Fibroblast of skin of right quadriceps (primary cell): ENCODE data around the gene ZNF454.

Experiments used
- DNase-seq: peaks from one replicate; pipeline ENCODE4 v3.0.0-alpha.2; 2013

ZNF454 gene

GRCh38 chr5:178993955-178994579, 53.1 kb downstream of the ZNF454 start:
- DNase-seq, result no peak

- no peak for DNase-seq
These were observed 53.8 kb downstream of the ZNF454 start, which contains the start of gene GRM6 for GRCh38 chr5:178994580-178995340. Gene GRM6 (minus strand): TSS chr5:178995320. CDS start chr5:178994944, 376 bp downstream.

- no peak for DNase-seq
These were observed 54.3 kb downstream of the ZNF454 start for GRCh38 chr5:178995341-178995690.

GRCh38 chr5:178996156-178996555, 55.2 kb downstream of the ZNF454 start:
- DNase-seq, result no peak

- DNase-seq, result no peak
These were observed 56.2 kb downstream of the ZNF454 start for GRCh38 chr5:178997191-178997590.

- no peak for DNase-seq
These were observed 57.4 kb downstream of the ZNF454 start for GRCh38 chr5:178998441-178998840.

GRCh38 chr5:179006564-179006963, 65.6 kb downstream of the ZNF454 start:
- DNase-seq, result no peak

GRCh38 chr5:179008667-179009066, 67.7 kb downstream of the ZNF454 start:
- no peak for DNase-seq
